Measurements from ENCODE around the gene NRF1. TPM values are rescaled to one million over a fixed set of nuclear protein-coding genes. Genes with fewer than 3 reads are reported as not detected.

The NRF1 gene
- total and polyA plus RNA-seq, 10 of the 15 experiments (the other 5 are each of a cell fraction or from before 2014, with no cell fraction given) = 3.5 to 23.1 (median 13.5) TPM

DNA sequence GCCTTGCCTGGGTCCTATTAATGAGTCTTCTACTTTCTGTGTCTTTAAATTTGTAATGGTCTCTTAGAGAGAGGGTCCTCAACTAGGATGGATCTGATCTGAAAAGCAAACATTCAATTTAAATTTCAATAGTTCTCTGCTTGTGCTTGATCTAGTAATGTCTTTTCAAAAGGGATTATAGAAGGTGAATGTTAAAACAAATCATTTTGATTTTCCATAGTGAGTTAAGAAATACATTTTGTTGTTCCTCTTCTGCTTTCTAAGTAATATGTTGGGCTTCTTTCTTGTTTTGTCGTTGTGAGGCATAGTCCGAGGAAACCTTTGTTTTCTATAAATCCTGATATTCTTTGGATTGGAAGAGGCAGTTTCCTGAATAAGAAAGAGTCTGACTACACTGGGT, 18.8 kb downstream of the NRF1 start (continued):
- TF ChIP-seq, protein P1, sequence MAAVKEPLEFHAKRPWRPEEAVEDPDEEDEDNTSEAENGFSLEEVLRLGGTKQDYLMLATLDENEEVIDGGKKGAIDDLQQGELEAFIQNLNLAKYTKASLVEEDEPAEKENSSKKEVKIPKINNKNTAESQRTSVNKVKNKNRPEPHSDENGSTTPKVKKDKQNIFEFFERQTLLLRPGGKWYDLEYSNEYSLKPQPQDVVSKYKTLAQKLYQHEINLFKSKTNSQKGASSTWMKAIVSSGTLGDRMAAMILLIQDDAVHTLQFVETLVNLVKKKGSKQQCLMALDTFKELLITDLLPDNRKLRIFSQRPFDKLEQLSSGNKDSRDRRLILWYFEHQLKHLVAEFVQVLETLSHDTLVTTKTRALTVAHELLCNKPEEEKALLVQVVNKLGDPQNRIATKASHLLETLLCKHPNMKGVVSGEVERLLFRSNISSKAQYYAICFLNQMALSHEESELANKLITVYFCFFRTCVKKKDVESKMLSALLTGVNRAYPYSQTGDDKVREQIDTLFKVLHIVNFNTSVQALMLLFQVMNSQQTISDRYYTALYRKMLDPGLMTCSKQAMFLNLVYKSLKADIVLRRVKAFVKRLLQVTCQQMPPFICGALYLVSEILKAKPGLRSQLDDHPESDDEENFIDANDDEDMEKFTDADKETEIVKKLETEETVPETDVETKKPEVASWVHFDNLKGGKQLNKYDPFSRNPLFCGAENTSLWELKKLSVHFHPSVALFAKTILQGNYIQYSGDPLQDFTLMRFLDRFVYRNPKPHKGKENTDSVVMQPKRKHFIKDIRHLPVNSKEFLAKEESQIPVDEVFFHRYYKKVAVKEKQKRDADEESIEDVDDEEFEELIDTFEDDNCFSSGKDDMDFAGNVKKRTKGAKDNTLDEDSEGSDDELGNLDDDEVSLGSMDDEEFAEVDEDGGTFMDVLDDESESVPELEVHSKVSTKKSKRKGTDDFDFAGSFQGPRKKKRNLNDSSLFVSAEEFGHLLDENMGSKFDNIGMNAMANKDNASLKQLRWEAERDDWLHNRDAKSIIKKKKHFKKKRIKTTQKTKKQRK (IDR thresholded peaks at IDR 0.05; ENCODE audit: low read depth, low read length) = no peak

- Histone ChIP-seq H4K20me1 (ENCODE audit: control insufficient read depth, insufficient read depth) (no peaks in the 10 kb centered on the region), H3K79me2 (ENCODE audit: control insufficient read depth, insufficient read depth, low read length) (peaks cover 29% of the 10 kb centered on the region), H3K36me3 (ENCODE audit: control insufficient read depth in 2 of 2, insufficient read depth in 2 of 2, low read length in 1 of 2) (no peaks in the 10 kb centered on the region), H3K4me1 (ENCODE audit: control insufficient read depth, insufficient read depth, low read length) (peaks cover 7% of the 10 kb centered on the region), H3K4me3 (no peak overlapping the region), H2AFZ (ENCODE audit: control insufficient read depth, low read depth, low read length) (no peak overlapping the region), H3K27me3 (replicated peaks in 1 of 2; ENCODE audit: control insufficient read depth in 2 of 2, insufficient read depth in 2 of 2, low read length in 1 of 2) (no peaks in the 10 kb centered on the region), H3K9me3 (replicated peaks; ENCODE audit: control insufficient read depth, insufficient read depth, low read length) (no peaks in the 10 kb centered on the region), H3K4me2 (ENCODE audit: control insufficient read depth, insufficient read depth) (no peak overlapping the region), H3K27ac (ENCODE audit: control insufficient read depth, insufficient read depth) (no peak overlapping the region), H3K9ac (ENCODE audit: control insufficient read depth, insufficient read depth, low read length) (no peak overlapping the region)
- ChIA-PET POLR2A (interaction anchor here (1.0 to 2.5 kb wide), 2 partner anchors 20 to 22 kb away, joined by 4 to 16 read pairs; no protein-coding TSS in a partner anchor), CTCF (interaction anchor here (0.5 to 18.5 kb wide), 18 partner anchors 8 to 376 kb away, joined by 3 to 328 read pairs (median 4); partner anchors contain the start of gene NRF1), SMC1A (ENCODE audit: uncharacterized antibody, unreplicated experiment) (interaction anchor here (0.8 to 3.7 kb wide), 15 partner anchors 9 to 416 kb away, joined by 3 to 28 read pairs (median 4); partner anchors contain the start of gene NRF1), RAD21 (ENCODE audit: unreplicated experiment) (interaction anchor here (0.6 to 5.0 kb wide), 12 partner anchors 9 to 376 kb away, joined by 3 to 39 read pairs (median 4); partner anchors contain the start of gene NRF1)
- in situ Hi-C loops (cut with MboI) (no loop called here), intact Hi-C loops (cut with micrococcal nuclease; ENCODE audit: unreplicated experiment) (loop anchor here (1.0 to 5.0 kb wide), 2 partner anchors 22 to 267 kb away; no protein-coding TSS in a partner anchor)
- DNase-seq (ENCODE audit: low read depth, low spot score) = no peak
- no TSS peak for BruUV-seq (replicated peaks)
- WGBS (ENCODE audit: insufficient coverage, insufficient replicate concordance, low lambda C conversion rate, missing lambda C conversion rate) = 96% methylated on average over 2 of the region's 2 CpGs
- ATAC-seq = no peak
- FAIRE-seq = no peak
- TF ChIP-seq, protein P2, sequence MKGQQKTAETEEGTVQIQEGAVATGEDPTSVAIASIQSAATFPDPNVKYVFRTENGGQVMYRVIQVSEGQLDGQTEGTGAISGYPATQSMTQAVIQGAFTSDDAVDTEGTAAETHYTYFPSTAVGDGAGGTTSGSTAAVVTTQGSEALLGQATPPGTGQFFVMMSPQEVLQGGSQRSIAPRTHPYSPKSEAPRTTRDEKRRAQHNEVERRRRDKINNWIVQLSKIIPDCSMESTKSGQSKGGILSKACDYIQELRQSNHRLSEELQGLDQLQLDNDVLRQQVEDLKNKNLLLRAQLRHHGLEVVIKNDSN (IDR thresholded peaks at IDR 0.05; ENCODE audit: borderline replicate concordance, extremely low read length, insufficient read depth, low read depth, low read length) = no peak
- TF ChIP-seq ZNF384 (IDR thresholded peaks at IDR 0.05; ENCODE audit: borderline replicate concordance, low read depth, low read length) (no peak), TCF12 (IDR thresholded peaks at IDR 0.05; ENCODE audit: low read depth, low read length) (no peak), IRF3 (IDR thresholded peaks at IDR 0.05) (no peak), SUPT20H (IDR thresholded peaks at IDR 0.05; ENCODE audit: borderline replicate concordance, control insufficient read depth, low read depth, low read length) (no peak), BCL11A (IDR thresholded peaks at IDR 0.05; ENCODE audit: low read depth, low read length) (no peak), GABPA (IDR thresholded peaks at IDR 0.05; ENCODE audit: low read depth) (no peak), POLR2AphosphoS5 (IDR thresholded peaks at IDR 0.05; ENCODE audit: low read length) (no peak), CHD4 (IDR thresholded peaks at IDR 0.05) (no peak), NR2C2 (IDR thresholded peaks at IDR 0.05; ENCODE audit: borderline replicate concordance, control insufficient read depth, insufficient read length, low read depth) (no peak), PAX5 (IDR thresholded peaks at IDR 0.05; ENCODE audit: borderline replicate concordance, low read depth, low read length) (no peak)
- TF ChIP-seq, protein P3, sequence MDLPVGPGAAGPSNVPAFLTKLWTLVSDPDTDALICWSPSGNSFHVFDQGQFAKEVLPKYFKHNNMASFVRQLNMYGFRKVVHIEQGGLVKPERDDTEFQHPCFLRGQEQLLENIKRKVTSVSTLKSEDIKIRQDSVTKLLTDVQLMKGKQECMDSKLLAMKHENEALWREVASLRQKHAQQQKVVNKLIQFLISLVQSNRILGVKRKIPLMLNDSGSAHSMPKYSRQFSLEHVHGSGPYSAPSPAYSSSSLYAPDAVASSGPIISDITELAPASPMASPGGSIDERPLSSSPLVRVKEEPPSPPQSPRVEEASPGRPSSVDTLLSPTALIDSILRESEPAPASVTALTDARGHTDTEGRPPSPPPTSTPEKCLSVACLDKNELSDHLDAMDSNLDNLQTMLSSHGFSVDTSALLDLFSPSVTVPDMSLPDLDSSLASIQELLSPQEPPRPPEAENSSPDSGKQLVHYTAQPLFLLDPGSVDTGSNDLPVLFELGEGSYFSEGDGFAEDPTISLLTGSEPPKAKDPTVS (IDR thresholded peaks at IDR 0.05; ENCODE audit: low read depth, low read length) = no peak
- TF ChIP-seq, protein P4, sequence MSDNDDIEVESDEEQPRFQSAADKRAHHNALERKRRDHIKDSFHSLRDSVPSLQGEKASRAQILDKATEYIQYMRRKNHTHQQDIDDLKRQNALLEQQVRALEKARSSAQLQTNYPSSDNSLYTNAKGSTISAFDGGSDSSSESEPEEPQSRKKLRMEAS (IDR thresholded peaks at IDR 0.05; ENCODE audit: low read depth, low read length) = no peak
Observed at GRCh38 chr7:129634361-129635034, 23.0 kb downstream of the NRF1 start.
